ENCODE results near the gene MS4A6A. TPM values are rescaled to one million over a fixed set of nuclear protein-coding genes. Genes with fewer than 3 reads are reported as not detected.

The MS4A6A gene
- total RNA-seq, 4 donors from 2014 or later, result 53.1 to 103 (median 71.4) TPM

DNA sequence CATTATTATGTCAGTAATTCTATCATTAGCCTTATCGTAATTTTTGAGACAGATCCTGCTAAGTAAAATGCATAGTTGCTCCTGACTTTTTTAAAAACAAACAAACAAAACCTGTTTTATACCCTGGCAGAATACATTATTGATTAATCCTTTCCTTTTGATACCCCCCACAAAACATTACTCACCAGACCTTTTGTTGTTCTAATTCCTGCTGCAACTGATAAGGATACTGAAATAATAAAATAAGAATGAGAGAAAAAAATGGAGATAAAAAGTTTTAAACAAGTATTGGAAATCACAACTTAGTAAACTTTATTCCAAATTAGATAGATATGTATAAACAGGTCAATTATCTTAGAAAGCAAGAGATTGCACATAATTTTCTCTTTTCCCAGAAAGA is 31.5 kb upstream of the MS4A6A start:
- WGBS, 2 donors, result 88 to 91% methylated on average over 1 of the region's 1 CpG
- no peaks in the 10 kb centered on the region for H3K9me3 ChIP-seq
- TF ChIP-seq CTCF (IDR thresholded peaks at IDR 0.05) (no peak), EP300 (IDR thresholded peaks at IDR 0.05) (no peak), POLR2A (IDR thresholded peaks at IDR 0.05) (no peak)

GRCh38 chr11:60211206-60211605 is 28.3 kb upstream of the MS4A6A start:
- TF ChIP-seq CTCF (IDR thresholded peaks at IDR 0.05) (no peak), POLR2A (IDR thresholded peaks at IDR 0.05) (no peak), EP300 (IDR thresholded peaks at IDR 0.05) (no peak)
- Histone ChIP-seq H3K4me1 (no peaks in the 10 kb centered on the region), H3K27ac (no peak overlapping the region), H3K27me3 (no peaks in the 10 kb centered on the region), H3K9me3 (no peaks in the 10 kb centered on the region), H3K4me3 (no peak overlapping the region), H3K36me3 (no peaks in the 10 kb centered on the region)
- no peak for DNase-seq (ENCODE audit: low spot score in 2 of 2)
- WGBS, 2 donors, result 88 to 95% methylated on average over 4 of the region's 4 CpGs

More for the DNA sequence above, 31.5 kb upstream of the MS4A6A start:
- Histone ChIP-seq H3K4me3 (no peak overlapping the region), H3K27me3 (no peaks in the 10 kb centered on the region), H3K36me3 (no peaks in the 10 kb centered on the region), H3K27ac (no peak overlapping the region), H3K4me1 (no peaks in the 10 kb centered on the region)
- no peak for DNase-seq (ENCODE audit: low spot score in 2 of 2)

DNA sequence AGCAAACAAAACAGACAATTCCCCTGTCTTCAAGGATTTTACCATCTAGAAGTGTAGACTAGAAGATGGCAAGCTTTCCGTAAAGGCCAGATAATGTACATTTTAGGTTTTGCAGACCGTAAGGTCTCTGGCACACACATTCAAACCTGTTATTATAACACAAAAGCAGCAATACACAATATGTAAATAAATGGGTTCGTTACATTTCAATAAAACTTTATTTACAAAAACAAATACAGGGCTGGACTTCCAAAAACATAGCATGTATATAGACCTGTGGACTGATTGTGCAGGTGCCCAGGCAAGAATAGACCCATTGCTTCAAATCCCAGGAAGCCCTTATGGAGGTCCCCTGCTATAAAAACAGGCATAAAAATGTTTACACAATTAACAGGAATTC is 27.1 kb upstream of the MS4A6A start:
- DNase-seq (ENCODE audit: low spot score in 2 of 2), result no peak
- TF ChIP-seq POLR2A (IDR thresholded peaks at IDR 0.05) (no peak), EP300 (IDR thresholded peaks at IDR 0.05) (no peak), CTCF (IDR thresholded peaks at IDR 0.05) (no peak)
- Histone ChIP-seq H3K27me3 (no peaks in the 10 kb centered on the region), H3K4me3 (no peak overlapping the region), H3K27ac (no peak overlapping the region), H3K9me3 (no peaks in the 10 kb centered on the region), H3K4me1 (no peaks in the 10 kb centered on the region), H3K36me3 (no peaks in the 10 kb centered on the region)
- WGBS, 2 donors, result 86 to 92% methylated on average over 3 of the region's 3 CpGs

GRCh38 chr11:60208951-60209350 is 26.1 kb upstream of the MS4A6A start:
- Histone ChIP-seq H3K9me3 (no peaks in the 10 kb centered on the region), H3K36me3 (no peaks in the 10 kb centered on the region), H3K4me3 (no peak overlapping the region), H3K27ac (no peak overlapping the region), H3K4me1 (no peaks in the 10 kb centered on the region), H3K27me3 (no peaks in the 10 kb centered on the region)
- 26 to 48% methylated on average over 1 of the region's 1 CpG for WGBS, 2 donors
- DNase-seq (ENCODE audit: low spot score in 2 of 2), result no peak
- TF ChIP-seq EP300 (IDR thresholded peaks at IDR 0.05) (no peak), POLR2A (IDR thresholded peaks at IDR 0.05) (no peak), CTCF (IDR thresholded peaks at IDR 0.05) (no peak)

- 77 to 78% methylated on average over 4 of the region's 4 CpGs for WGBS, 2 donors
- no peaks in the 10 kb centered on the region for H3K36me3 ChIP-seq
- DNase-seq (ENCODE audit: low spot score in 2 of 2), result no peak
- H3K4me1 ChIP-seq, result no peaks in the 10 kb centered on the region
- no peak for TF ChIP-seq POLR2A (IDR thresholded peaks at IDR 0.05)
- no peak for TF ChIP-seq CTCF (IDR thresholded peaks at IDR 0.05)
- no peak for TF ChIP-seq EP300 (IDR thresholded peaks at IDR 0.05)
- no peaks in the 10 kb centered on the region for H3K27me3 ChIP-seq
- H3K4me3 ChIP-seq, result no peak overlapping the region
- no peaks in the 10 kb centered on the region for H3K9me3 ChIP-seq
- no peak overlapping the region for H3K27ac ChIP-seq
Observed at GRCh38 chr11:60208146-60208895, 25.4 kb upstream of the MS4A6A start.

Data from tibial nerve (tissue), 4 donors.